OCI-LY7 (cell line): Measurements from ENCODE around the gene KRT83. TPM values are rescaled to one million over a fixed set of nuclear protein-coding genes. Genes with fewer than 3 reads are reported as not detected.

Experiments used
- BruUV-seq: library from RNA; stranded (reverse); fragments of 400-500 nt; replicated peaks from 2 replicates; lab custom pipeline; 2021; lab: Mats Ljungman, UMichigan
- CTCF ChIA-PET: fragments of 300-600 bp; sonication (Branson Sonifier 250); formaldehyde crosslinking; loops from one replicate; lab custom pipeline; 2022; ENCODE audit warnings: antibody characterized with exemption; ENCODE audit not compliant: unreplicated experiment; lab: Charles Lee
- POLR2A ChIA-PET: fragments of 300-600 bp; sonication (Branson Sonifier 250); formaldehyde crosslinking; loops from one replicate; lab custom pipeline; 2022; ENCODE audit warnings: antibody characterized with exemption; lab: Charles Lee
- DNase-seq: peaks from one replicate; pipeline ENCODE4 v3.0.0-alpha.2; 2015; ENCODE audit warnings: low spot score
- H2AFZ ChIP-seq: fragments of 200-600 bp; sonication (generic), shearing (Covaris generic); 2 replicates; pipeline ENCODE4 v1.6.1; 2014; ENCODE audit warnings: mild to moderate bottlenecking, antibody characterized with exemption, low read length, moderate library complexity
- H3K27ac ChIP-seq: fragments of 200-600 bp; sonication (generic); 2 replicates; pipeline ENCODE4 v1.5.1; 2014; ENCODE audit warnings: mixed run types, low read depth, mild to moderate bottlenecking, moderate library complexity, low read length, inconsistent platforms; ENCODE audit not compliant: poor library complexity, severe bottlenecking
- H3K36me3 ChIP-seq: fragments of 200-600 bp; sonication (generic); 2 replicates; pipeline ENCODE4 v1.6.1; 2014; ENCODE audit warnings: mild to moderate bottlenecking, antibody characterized with exemption, low read length, moderate library complexity, mixed read lengths; ENCODE audit not compliant: insufficient read depth
- H3K4me1 ChIP-seq: fragments of 200-600 bp; sonication (generic); 2 replicates; pipeline ENCODE4 v1.5.1; 2014; ENCODE audit warnings: mild to moderate bottlenecking, low read length; ENCODE audit not compliant: insufficient read depth, poor library complexity, severe bottlenecking
- H3K4me2 ChIP-seq: fragments of 200-600 bp; sonication (generic); 2 replicates; pipeline ENCODE4 v1.6.1; 2014; ENCODE audit warnings: mild to moderate bottlenecking, low read length
- H3K4me3 ChIP-seq: fragments of 200-600 bp; sonication (generic); 2 replicates; pipeline ENCODE4 v1.5.1; 2014; ENCODE audit warnings: mild to moderate bottlenecking, low read depth, low read length; ENCODE audit not compliant: poor library complexity, severe bottlenecking
- H3K79me2 ChIP-seq: fragments of 200-600 bp; sonication (generic); 2 replicates; pipeline ENCODE4 v1.6.1; 2016; ENCODE audit warnings: low read depth, mild to moderate bottlenecking, low read length, moderate library complexity, mixed read lengths; ENCODE audit not compliant: insufficient read depth
- H3K9me2 ChIP-seq: fragments of 200-600 bp; sonication (generic); 2 replicates; pipeline ENCODE4 v1.6.1; 2016; ENCODE audit warnings: mild to moderate bottlenecking, low read length, mixed read lengths; ENCODE audit not compliant: insufficient read depth
- H3K9me3 ChIP-seq: fragments of 200-600 bp; sonication (generic); 2 replicates; pipeline ENCODE4 v1.6.1; 2014; ENCODE audit warnings: mild to moderate bottlenecking, mixed run types, low read length, mixed read lengths
- H4K20me1 ChIP-seq: fragments of 200-600 bp; sonication (generic); 2 replicates; pipeline ENCODE4 v1.6.1; 2014; ENCODE audit warnings: mild to moderate bottlenecking, antibody characterized with exemption, low read length, moderate library complexity, mixed read lengths; ENCODE audit not compliant: insufficient read depth
- EZH2phosphoT487 ChIP-seq: fragments of 200-600 bp; sonication (generic); IDR thresholded peaks from 2 replicates; pipeline ENCODE4 v1.6.1; 2018; ENCODE audit warnings: low read depth, borderline replicate concordance, mild to moderate bottlenecking, mixed run types, antibody characterized with exemption, low read length, moderate library complexity, mixed read lengths
- intact Hi-C: fragments of 100-400 bp; cut with micrococcal nuclease; formaldehyde crosslinking; loops from one replicate; pipeline ENCODE4 v1.10.0; 2022; ENCODE audit not compliant: unreplicated experiment
- total RNA-seq, 2 experiments: library from RNA; depleted of rRNA in 1 of 2; stranded (reverse); fragments of >200 nt in 1 of 2; shearing (Covaris generic) in 1 of 2; gene quantifications; 2 replicates each; pipeline ENCODE4 v1.2.3, GENCODE V29; 2014 to 2022
- TF ChIP-seq, protein P1 (sequence below): fragments of 200-600 bp; sonication (generic); conservative IDR thresholded peaks from 2 replicates; pipeline ENCODE4 v1.5.1; 2014; ENCODE audit warnings: mild to moderate bottlenecking, antibody characterized with exemption, low read length, moderate library complexity, mixed read lengths

KRT83 gene
- total RNA-seq, 2 experiments from 2014 or later = not detected

- Histone ChIP-seq H3K36me3 (no peaks in the 10 kb centered on the region), H3K9me3 (no peaks in the 10 kb centered on the region), H3K79me2 (no peaks in the 10 kb centered on the region), H3K4me1 (no peaks in the 10 kb centered on the region), H2AFZ (no peak overlapping the region), H3K9me2 (no peaks in the 10 kb centered on the region), H3K4me3 (no peak overlapping the region), H4K20me1 (no peaks in the 10 kb centered on the region), H3K27ac (no peak overlapping the region), H3K4me2 (no peak overlapping the region)
- DNase-seq = no peak
- BruUV-seq = no TSS peak
- ChIA-PET POLR2A (no interaction called here), CTCF (no interaction called here)
- no peak for TF ChIP-seq EZH2phosphoT487
- TF ChIP-seq, protein P1, sequence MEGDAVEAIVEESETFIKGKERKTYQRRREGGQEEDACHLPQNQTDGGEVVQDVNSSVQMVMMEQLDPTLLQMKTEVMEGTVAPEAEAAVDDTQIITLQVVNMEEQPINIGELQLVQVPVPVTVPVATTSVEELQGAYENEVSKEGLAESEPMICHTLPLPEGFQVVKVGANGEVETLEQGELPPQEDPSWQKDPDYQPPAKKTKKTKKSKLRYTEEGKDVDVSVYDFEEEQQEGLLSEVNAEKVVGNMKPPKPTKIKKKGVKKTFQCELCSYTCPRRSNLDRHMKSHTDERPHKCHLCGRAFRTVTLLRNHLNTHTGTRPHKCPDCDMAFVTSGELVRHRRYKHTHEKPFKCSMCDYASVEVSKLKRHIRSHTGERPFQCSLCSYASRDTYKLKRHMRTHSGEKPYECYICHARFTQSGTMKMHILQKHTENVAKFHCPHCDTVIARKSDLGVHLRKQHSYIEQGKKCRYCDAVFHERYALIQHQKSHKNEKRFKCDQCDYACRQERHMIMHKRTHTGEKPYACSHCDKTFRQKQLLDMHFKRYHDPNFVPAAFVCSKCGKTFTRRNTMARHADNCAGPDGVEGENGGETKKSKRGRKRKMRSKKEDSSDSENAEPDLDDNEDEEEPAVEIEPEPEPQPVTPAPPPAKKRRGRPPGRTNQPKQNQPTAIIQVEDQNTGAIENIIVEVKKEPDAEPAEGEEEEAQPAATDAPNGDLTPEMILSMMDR = no peak
- intact Hi-C loops = no loop called here
Observed at GRCh38 chr12:52280796-52281560, 40.2 kb downstream of the KRT83 start.

DNA sequence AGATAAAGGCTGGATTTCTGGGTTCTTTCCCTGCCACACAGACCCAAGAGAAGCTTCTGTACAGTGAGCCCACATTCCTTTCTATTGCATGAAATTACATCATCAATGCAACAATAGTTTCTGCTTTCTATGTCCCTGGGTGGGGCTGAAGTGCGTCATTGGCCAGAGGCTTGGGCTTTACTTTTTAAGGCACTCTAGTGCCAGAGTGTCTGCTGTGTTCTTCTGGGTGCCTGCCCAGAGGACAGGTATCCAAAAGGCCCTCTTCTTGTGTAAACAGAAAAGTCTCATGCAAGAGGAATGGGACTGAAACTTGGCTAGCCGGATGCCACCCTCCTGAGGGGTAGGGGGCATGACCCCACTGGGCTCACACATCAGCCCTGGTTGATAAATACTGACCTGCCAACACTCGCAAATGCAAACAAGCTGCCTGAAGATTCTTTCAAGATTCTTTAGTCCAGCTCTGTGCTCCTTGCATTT, 40.8 kb downstream of the KRT83 start:
- no TSS peak for BruUV-seq
- H3K9me2 ChIP-seq = no peaks in the 10 kb centered on the region
- DNase-seq = no peak
- H3K79me2 ChIP-seq = no peaks in the 10 kb centered on the region
- no peaks in the 10 kb centered on the region for H3K36me3 ChIP-seq
- no peak overlapping the region for H3K4me3 ChIP-seq
- H4K20me1 ChIP-seq = no peaks in the 10 kb centered on the region
- POLR2A ChIA-PET = no interaction called here
- H2AFZ ChIP-seq = no peak overlapping the region
- CTCF ChIA-PET = interaction anchor here (0.6 kb wide), 1 partner anchor 405 kb away, joined by 3 read pairs; no protein-coding TSS in a partner anchor
- intact Hi-C loops = no loop called here
- H3K9me3 ChIP-seq = no peaks in the 10 kb centered on the region
- TF ChIP-seq, protein P1 = no peak
- TF ChIP-seq EZH2phosphoT487 = no peak
- H3K4me2 ChIP-seq = no peak overlapping the region
- H3K4me1 ChIP-seq = no peaks in the 10 kb centered on the region
- no peak overlapping the region for H3K27ac ChIP-seq
